Dendritic cell treated with granulocyte-macrophage colony-stimulating factor and Interleukin-4, amounts not matched to agents 40 ng/mL and 50 ng/mL, for 4 days (primary cell): ENCODE measurements around the gene PM20D1.
"Not testable (repeated sequence)": the region's sequence is repeated elsewhere in the genome, so short reads cannot be mapped to it uniquely, and the experiment has no call there.

Experiments
- H3K27ac Mint-ChIP-seq: one replicate; pipeline ENCODE4 v1.8.0; 2022; ENCODE audit warnings: mild to moderate bottlenecking, mixed read lengths
- H3K27me3 Mint-ChIP-seq: one replicate; pipeline ENCODE4 v1.8.0; 2022; ENCODE audit warnings: mild to moderate bottlenecking, mixed read lengths
- H3K36me3 Mint-ChIP-seq: one replicate; pipeline ENCODE4 v1.8.0; 2022; ENCODE audit warnings: low read depth, mixed read lengths
- H3K4me1 Mint-ChIP-seq: one replicate; pipeline ENCODE4 v1.8.0; 2022; ENCODE audit warnings: low read depth, mixed read lengths
- H3K4me3 Mint-ChIP-seq: one replicate; pipeline ENCODE4 v1.8.0; 2022; ENCODE audit warnings: mild to moderate bottlenecking, moderate library complexity, mixed read lengths
- H3K9me3 Mint-ChIP-seq: one replicate; pipeline ENCODE4 v1.8.0; 2022; ENCODE audit warnings: mixed read lengths
- intact Hi-C: fragments of 100-400 bp; cut with micrococcal nuclease; formaldehyde crosslinking; loops from one replicate; pipeline ENCODE4 v1.15.0; 2022

PM20D1 gene, protein sequence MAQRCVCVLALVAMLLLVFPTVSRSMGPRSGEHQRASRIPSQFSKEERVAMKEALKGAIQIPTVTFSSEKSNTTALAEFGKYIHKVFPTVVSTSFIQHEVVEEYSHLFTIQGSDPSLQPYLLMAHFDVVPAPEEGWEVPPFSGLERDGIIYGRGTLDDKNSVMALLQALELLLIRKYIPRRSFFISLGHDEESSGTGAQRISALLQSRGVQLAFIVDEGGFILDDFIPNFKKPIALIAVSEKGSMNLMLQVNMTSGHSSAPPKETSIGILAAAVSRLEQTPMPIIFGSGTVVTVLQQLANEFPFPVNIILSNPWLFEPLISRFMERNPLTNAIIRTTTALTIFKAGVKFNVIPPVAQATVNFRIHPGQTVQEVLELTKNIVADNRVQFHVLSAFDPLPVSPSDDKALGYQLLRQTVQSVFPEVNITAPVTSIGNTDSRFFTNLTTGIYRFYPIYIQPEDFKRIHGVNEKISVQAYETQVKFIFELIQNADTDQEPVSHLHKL

DNA sequence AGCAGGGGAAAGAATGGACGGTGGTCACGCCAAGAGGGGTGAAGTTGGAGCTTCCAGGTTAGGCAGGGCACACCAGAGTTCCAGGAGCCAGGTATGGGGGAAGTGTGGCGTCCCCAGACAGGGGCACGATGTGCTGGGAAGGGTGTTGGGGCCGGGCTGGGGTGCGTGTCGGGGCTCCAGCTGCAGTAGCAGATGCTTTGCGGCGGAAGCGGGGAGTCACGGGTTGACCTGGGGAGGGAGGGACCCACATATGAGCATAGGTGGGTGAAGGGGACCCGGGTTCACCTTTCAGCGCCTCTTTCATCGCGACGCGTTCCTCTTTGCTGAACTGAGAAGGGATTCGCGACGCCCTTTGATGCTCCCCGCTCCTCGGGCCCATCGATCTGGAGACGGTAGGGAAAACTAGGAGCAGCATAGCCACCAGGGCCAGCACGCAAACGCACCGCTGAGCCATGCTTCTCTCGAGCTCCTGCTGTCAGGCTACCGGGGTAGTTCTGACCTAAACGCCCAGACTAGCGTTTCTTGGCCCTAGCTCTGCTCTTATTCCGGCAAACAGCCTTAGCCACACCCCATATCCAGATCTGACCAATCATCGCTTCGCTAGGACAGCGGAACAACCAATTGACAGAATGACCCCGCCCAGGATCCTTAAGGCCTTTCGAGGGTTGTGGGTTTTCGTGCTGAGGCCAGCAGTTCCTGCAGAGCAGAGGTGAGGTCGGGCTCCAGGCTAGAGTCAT, at the start of gene PM20D1:
TSS of gene PM20D1 (minus strand) at position 514 of the 737 bp plus-strand sequence. CDS start at position 454, 60 bp downstream.
- peaks cover 2% of the 10 kb centered on the region for H3K27me3 Mint-ChIP-seq
- H3K36me3 Mint-ChIP-seq = no peaks in the 10 kb centered on the region
- H3K4me3 Mint-ChIP-seq = no peak within 1 kb of the TSS
- no peaks in the 10 kb centered on the region for H3K4me1 Mint-ChIP-seq
- intact Hi-C loops = no loop called here
- H3K9me3 Mint-ChIP-seq = no peaks in the 10 kb centered on the region
- no peak within 1 kb of the TSS for H3K27ac Mint-ChIP-seq

DNA sequence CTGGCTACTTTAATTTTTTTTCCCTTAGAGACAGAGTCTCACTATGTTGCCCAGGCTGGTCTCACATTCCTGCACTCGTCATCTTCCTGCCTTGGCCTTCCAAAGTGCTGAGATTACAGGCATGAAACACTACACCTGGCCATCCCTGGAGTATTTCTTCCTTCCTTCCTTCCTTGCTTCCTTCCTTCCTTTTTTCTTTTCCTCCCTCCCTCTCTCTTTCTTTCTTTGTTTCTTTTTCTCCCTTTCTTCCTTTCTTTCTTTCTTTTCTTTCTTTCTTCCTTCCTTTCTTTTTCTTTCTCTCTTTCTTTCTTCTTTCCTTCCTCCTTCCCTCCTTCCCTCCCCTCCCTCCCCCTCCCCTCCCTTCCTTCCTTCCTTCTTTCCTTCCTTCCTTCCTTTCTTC, 46.4 kb upstream of the PM20D1 start:
- peaks cover 15% of the 10 kb centered on the region for H3K9me3 Mint-ChIP-seq
- H3K27me3 Mint-ChIP-seq = peaks cover 23% of the 10 kb centered on the region
- H3K36me3 Mint-ChIP-seq = no peaks in the 10 kb centered on the region
- intact Hi-C loops = no loop called here
- H3K27ac Mint-ChIP-seq = no peak overlapping the region
- H3K4me3 Mint-ChIP-seq = no peak overlapping the region
- H3K4me1 Mint-ChIP-seq = no peaks in the 10 kb centered on the region

DNA sequence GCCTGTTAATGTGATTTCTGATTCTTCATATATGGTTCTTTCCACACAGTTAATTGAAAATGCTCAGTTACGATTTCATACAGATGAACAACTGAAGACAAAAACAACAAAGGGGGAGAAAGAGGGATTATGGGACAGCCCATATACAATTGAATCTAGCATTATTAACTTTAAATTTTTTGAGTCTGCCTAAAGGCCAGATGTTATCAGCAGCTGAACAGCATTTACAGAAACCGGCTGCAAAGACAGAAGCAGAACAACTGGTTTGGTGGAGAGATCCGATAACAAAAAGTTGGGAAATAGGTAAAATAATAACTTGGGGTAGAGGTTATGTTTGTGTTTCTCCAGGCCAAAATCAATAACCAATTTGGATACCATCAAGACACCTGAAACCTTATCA, 44.2 kb upstream of the PM20D1 start:
- H3K4me3 Mint-ChIP-seq, H3K36me3 Mint-ChIP-seq, H3K27ac Mint-ChIP-seq, H3K4me1 Mint-ChIP-seq, intact Hi-C loops: not testable (repeated sequence)
- Mint-ChIP-seq H3K27me3 (peaks cover 26% of the 10 kb centered on the region), H3K9me3 (peaks cover 20% of the 10 kb centered on the region)

DNA sequence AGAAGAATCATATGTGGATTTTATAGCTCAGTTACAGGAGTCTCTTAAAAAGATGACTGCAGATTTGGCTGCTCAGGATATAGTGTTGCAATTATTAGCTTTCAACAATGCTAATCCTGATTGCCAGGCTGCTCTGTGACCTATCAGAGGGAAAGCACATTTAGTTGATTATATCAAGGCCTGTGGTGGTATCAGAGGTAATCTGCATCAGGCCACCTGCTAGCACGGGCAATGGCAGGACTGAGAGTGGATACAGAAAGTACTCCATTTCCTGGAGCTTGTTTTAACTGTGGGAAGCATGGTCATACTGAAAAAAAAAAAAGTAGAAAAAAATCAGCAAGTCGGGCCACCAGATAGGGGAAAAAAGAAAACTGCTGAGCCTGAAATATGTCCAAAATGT, 42.2 kb upstream of the PM20D1 start:
- not testable (repeated sequence) for H3K4me1 Mint-ChIP-seq
- peaks cover 28% of the 10 kb centered on the region for H3K27me3 Mint-ChIP-seq

DNA sequence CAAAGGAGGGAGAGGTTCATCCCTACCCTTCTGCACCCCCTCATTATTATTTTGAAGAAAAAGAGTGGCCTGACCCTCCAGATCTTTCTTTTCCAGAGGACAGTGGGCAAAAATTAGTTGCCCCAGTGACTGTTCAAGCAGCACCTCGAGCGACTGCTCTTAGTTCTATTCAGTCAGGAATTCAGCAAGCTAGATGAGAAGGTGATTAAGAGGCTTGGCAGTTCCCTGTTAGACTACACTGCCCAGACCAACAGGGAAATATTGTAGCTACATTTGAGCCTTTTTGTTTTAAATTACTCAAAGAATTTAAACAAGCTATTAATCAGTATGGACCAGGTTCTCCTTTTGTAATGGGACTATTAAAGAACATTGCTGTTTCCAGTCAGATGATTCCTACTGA, 41.5 kb upstream of the PM20D1 start:
- intact Hi-C loops, H3K4me3 Mint-ChIP-seq, H3K36me3 Mint-ChIP-seq, H3K27ac Mint-ChIP-seq, H3K4me1 Mint-ChIP-seq: not testable (repeated sequence)
- Mint-ChIP-seq H3K27me3 (peaks cover 28% of the 10 kb centered on the region), H3K9me3 (peaks cover 19% of the 10 kb centered on the region)

More for the DNA sequence above, 42.2 kb upstream of the PM20D1 start:
- H3K9me3 Mint-ChIP-seq = peaks cover 24% of the 10 kb centered on the region
- intact Hi-C loops, H3K36me3 Mint-ChIP-seq, H3K4me3 Mint-ChIP-seq, H3K27ac Mint-ChIP-seq: not testable (repeated sequence)

DNA sequence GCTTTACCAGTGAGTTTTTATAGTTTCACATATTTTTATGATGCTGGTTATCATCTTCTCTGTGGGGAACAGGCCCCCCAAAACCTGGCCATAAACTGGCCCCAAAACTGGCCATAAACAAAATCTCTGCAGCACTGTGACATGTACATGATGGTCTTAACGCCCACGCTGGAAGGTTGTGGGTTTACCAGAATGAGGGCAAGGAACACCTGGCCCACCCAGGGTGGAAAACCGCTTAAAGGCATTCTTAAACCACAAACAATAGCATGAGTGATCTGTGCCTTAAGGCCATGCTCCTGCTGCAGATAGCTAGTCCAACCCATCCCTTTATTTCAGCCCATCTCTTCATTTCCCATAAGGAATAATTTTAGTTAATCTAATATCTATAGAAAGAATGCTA, 40.7 kb upstream of the PM20D1 start:
- H3K4me1 Mint-ChIP-seq, H3K36me3 Mint-ChIP-seq, H3K4me3 Mint-ChIP-seq, intact Hi-C loops, H3K27ac Mint-ChIP-seq: not testable (repeated sequence)
- Mint-ChIP-seq H3K9me3 (peaks cover 10% of the 10 kb centered on the region), H3K27me3 (peaks cover 24% of the 10 kb centered on the region)

DNA sequence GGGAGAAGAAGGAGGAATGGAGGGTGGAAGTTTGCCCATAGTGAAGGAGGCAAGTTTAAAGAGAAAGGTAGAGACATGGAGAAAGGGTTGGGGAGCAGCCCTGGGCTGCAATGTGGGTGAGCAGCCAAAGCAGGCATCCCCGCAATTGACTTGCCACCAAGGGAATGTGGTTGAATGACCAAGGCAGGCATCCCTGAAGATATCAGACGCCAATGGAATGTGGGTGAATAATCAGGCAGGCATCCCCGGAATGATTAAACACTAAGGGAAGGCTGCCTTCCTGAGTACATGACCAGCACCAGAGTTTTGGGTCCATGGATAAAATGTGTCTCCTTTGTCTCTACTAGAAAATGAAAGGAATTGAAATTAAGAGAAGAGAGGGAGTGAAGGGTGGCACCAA, 39.8 kb upstream of the PM20D1 start:
- H3K36me3 Mint-ChIP-seq, H3K27ac Mint-ChIP-seq, H3K4me3 Mint-ChIP-seq, H3K9me3 Mint-ChIP-seq, intact Hi-C loops, H3K4me1 Mint-ChIP-seq: not testable (repeated sequence)
- H3K27me3 Mint-ChIP-seq = peaks cover 24% of the 10 kb centered on the region

DNA sequence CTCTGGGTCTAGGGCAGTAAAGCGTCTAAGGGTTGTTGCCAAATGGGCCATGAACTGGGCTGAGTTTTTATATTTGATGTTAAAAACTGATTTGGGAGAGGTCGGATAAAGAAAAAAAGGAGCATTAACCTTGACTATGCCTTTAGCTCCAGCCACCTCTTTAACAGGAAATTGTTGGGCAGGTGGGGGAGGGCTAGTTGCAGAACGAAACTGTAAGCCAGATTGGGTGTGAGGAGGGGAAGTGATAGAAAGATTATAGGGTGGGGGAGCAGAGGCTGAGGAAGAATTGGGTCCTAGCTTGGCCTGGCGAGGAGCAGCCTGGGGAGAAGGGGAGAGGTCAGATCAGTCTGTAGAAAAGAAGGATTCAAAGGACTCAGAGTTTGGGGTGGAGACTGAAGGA, 39.1 kb upstream of the PM20D1 start:
- H3K27me3 Mint-ChIP-seq = peaks cover 20% of the 10 kb centered on the region
- H3K9me3 Mint-ChIP-seq, H3K36me3 Mint-ChIP-seq, intact Hi-C loops, H3K4me3 Mint-ChIP-seq, H3K4me1 Mint-ChIP-seq, H3K27ac Mint-ChIP-seq: not testable (repeated sequence)

DNA sequence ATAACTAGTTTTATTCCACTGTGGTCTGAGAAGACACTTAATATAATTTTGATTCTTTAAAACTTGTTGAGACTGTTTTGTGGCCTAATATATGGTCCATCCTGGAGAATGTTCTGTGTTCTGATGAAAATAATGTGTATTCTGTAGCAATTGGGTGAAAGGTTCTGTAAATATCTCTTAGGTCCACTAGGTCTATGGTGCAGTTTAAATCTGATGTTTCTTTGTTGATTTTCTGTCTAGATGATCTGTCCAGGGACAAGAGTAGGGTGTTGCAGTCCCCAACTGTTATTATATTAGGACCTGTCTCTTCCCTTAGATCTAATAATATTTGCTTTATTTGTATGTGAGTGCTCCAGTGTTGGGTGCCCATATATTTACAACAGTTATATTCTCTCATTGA, 33.9 kb upstream of the PM20D1 start:
- Mint-ChIP-seq H3K27me3 (peaks cover 31% of the 10 kb centered on the region), H3K36me3 (no peaks in the 10 kb centered on the region), H3K4me1 (no peaks in the 10 kb centered on the region), H3K4me3 (no peak overlapping the region), H3K9me3 (peaks cover 8% of the 10 kb centered on the region), H3K27ac (no peak overlapping the region)
- intact Hi-C loops = no loop called here

DNA sequence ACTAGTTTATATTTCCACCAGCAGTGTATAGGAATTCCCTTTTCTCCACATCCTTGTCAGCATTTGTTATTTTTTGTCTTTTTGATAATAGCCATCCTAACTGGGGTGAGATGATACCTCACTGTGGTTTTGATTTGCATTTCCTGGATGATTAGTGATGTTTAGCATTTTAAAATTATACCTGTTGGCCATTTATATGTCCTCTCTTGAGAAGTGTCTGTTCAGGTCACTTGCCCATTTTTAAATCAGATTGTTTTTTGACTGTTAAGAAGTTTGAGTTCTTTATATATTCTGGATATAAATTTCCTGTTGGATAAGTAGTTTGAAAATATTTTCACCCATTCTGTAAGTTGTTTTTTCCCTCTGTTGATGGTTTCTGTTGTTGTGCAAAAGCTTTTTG, 31.0 kb upstream of the PM20D1 start:
- H3K36me3 Mint-ChIP-seq = no peaks in the 10 kb centered on the region
- no peaks in the 10 kb centered on the region for H3K4me1 Mint-ChIP-seq
- peaks cover 49% of the 10 kb centered on the region for H3K27me3 Mint-ChIP-seq
- no peak overlapping the region for H3K4me3 Mint-ChIP-seq
- no peak overlapping the region for H3K27ac Mint-ChIP-seq
- intact Hi-C loops = no loop called here
- peaks cover 8% of the 10 kb centered on the region for H3K9me3 Mint-ChIP-seq

DNA sequence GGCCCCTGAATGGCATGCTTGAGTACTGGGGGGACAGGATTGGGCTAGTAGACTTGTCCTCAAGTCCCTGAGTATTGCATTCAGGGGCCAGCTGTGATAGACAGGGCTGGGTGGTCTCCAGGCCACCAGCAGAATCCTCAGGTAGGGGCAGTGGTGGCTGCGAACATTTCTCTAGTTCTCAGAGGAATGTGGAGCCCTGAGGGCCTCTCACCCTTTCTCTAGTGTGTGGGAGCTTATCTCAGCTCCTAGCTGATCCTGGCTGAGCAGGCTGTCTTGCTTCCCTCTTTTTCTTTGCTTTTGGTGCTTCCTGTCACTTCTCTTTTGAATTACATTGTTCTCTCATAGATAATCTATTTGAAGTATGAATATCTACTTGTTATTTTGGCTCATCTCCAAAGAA, 30.0 kb upstream of the PM20D1 start:
- H3K27me3 Mint-ChIP-seq = peaks cover 49% of the 10 kb centered on the region
- H3K4me1 Mint-ChIP-seq = no peaks in the 10 kb centered on the region
- H3K4me3 Mint-ChIP-seq = no peak overlapping the region
- no peaks in the 10 kb centered on the region for H3K36me3 Mint-ChIP-seq
- H3K27ac Mint-ChIP-seq = no peak overlapping the region
- peaks cover 8% of the 10 kb centered on the region for H3K9me3 Mint-ChIP-seq
- intact Hi-C loops = no loop called here

DNA sequence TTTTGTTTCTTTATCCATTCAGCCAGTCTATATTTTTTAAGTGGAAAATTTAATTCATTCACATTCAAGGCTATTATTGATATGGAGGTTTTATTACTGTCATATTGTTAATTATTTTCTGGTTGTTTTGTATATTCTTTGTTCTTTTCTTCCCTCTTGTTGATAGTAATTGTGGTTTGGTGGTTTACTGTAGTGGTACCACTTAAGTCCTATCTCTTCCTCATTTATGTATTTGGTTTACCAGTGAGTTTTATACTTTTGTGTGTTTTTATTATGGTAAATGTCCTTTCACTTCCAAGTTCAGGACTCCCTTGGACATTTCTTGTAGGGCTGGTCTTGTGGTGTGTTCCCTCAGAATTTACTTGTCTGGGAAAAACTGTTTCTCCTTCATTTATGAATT, 28.1 kb upstream of the PM20D1 start:
- Mint-ChIP-seq H3K27ac (no peak overlapping the region), H3K9me3 (peaks cover 8% of the 10 kb centered on the region), H3K4me1 (no peaks in the 10 kb centered on the region), H3K27me3 (peaks cover 47% of the 10 kb centered on the region), H3K4me3 (no peak overlapping the region), H3K36me3 (no peaks in the 10 kb centered on the region)
- intact Hi-C loops = no loop called here

DNA sequence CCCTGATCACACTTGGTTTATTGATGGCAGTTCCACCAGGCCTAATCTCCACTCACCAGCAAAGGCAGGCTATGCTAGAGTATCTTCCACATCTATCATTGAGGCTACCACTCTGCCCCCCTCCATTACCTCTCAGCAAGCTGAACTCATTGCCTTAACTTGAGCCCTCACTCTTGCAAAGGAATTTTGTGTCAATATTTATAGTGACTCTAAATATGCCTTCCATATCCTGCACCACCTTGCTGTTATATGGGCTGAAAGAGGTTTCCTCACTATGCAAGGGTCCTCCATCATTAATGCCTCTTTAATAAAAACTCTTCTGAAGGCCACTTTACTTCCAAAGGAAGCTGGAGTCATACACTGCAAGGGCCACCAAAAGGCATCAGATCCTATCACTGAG, 23.2 kb upstream of the PM20D1 start:
- intact Hi-C loops, H3K27ac Mint-ChIP-seq, H3K4me1 Mint-ChIP-seq, H3K4me3 Mint-ChIP-seq, H3K9me3 Mint-ChIP-seq, H3K36me3 Mint-ChIP-seq: not testable (repeated sequence)
- H3K27me3 Mint-ChIP-seq = peaks cover 15% of the 10 kb centered on the region

DNA sequence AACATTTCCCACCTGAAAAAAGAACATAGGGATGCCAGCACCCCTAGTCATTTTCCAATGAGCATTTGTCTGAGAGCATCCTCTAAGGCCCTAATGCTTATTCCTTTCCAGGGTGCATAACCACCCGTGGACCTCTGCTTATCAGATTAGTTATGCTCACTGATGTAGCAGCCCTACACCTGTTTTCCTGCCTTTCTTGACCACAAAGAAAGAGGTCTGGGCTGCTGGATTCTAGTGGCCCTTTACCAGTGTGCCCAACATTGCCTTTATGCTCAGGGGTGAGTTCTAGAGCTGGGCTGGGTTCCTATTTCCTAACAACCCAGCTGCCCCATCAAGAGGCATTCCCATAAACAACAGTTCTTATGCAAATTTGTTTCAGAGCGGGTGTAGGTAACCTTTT, 20.3 kb upstream of the PM20D1 start:
- no peaks in the 10 kb centered on the region for H3K36me3 Mint-ChIP-seq
- no peaks in the 10 kb centered on the region for H3K9me3 Mint-ChIP-seq
- intact Hi-C loops = no loop called here
- H3K27ac Mint-ChIP-seq = no peak overlapping the region
- no peaks in the 10 kb centered on the region for H3K4me1 Mint-ChIP-seq
- no peak overlapping the region for H3K4me3 Mint-ChIP-seq
- H3K27me3 Mint-ChIP-seq = peaks cover 4% of the 10 kb centered on the region
